OCI-LY7 (cell line): ENCODE results near the gene RSPH6A. TPM values are rescaled to one million over a fixed set of nuclear protein-coding genes. Genes with fewer than 3 reads are reported as not detected.

Experiments used
- BruUV-seq: library from RNA; stranded (reverse); fragments of 400-500 nt; replicated peaks from 2 replicates; lab custom pipeline; 2021; lab: Mats Ljungman, UMichigan
- CTCF ChIA-PET: fragments of 300-600 bp; sonication (Branson Sonifier 250); formaldehyde crosslinking; loops from one replicate; lab custom pipeline; 2022; ENCODE audit warnings: antibody characterized with exemption; ENCODE audit not compliant: unreplicated experiment; lab: Charles Lee
- POLR2A ChIA-PET: fragments of 300-600 bp; sonication (Branson Sonifier 250); formaldehyde crosslinking; loops from one replicate; lab custom pipeline; 2022; ENCODE audit warnings: antibody characterized with exemption; lab: Charles Lee
- DNase-seq: peaks from one replicate; pipeline ENCODE4 v3.0.0-alpha.2; 2015; ENCODE audit warnings: low spot score
- H2AFZ ChIP-seq: fragments of 200-600 bp; sonication (generic), shearing (Covaris generic); 2 replicates; pipeline ENCODE4 v1.6.1; 2014; ENCODE audit warnings: mild to moderate bottlenecking, antibody characterized with exemption, low read length, moderate library complexity
- H3K27ac ChIP-seq: fragments of 200-600 bp; sonication (generic); 2 replicates; pipeline ENCODE4 v1.5.1; 2014; ENCODE audit warnings: mixed run types, low read depth, mild to moderate bottlenecking, moderate library complexity, low read length, inconsistent platforms; ENCODE audit not compliant: poor library complexity, severe bottlenecking
- H3K36me3 ChIP-seq: fragments of 200-600 bp; sonication (generic); 2 replicates; pipeline ENCODE4 v1.6.1; 2014; ENCODE audit warnings: mild to moderate bottlenecking, antibody characterized with exemption, low read length, moderate library complexity, mixed read lengths; ENCODE audit not compliant: insufficient read depth
- H3K4me1 ChIP-seq: fragments of 200-600 bp; sonication (generic); 2 replicates; pipeline ENCODE4 v1.5.1; 2014; ENCODE audit warnings: mild to moderate bottlenecking, low read length; ENCODE audit not compliant: insufficient read depth, poor library complexity, severe bottlenecking
- H3K4me2 ChIP-seq: fragments of 200-600 bp; sonication (generic); 2 replicates; pipeline ENCODE4 v1.6.1; 2014; ENCODE audit warnings: mild to moderate bottlenecking, low read length
- H3K4me3 ChIP-seq: fragments of 200-600 bp; sonication (generic); 2 replicates; pipeline ENCODE4 v1.5.1; 2014; ENCODE audit warnings: mild to moderate bottlenecking, low read depth, low read length; ENCODE audit not compliant: poor library complexity, severe bottlenecking
- H3K79me2 ChIP-seq: fragments of 200-600 bp; sonication (generic); 2 replicates; pipeline ENCODE4 v1.6.1; 2016; ENCODE audit warnings: low read depth, mild to moderate bottlenecking, low read length, moderate library complexity, mixed read lengths; ENCODE audit not compliant: insufficient read depth
- H3K9me2 ChIP-seq: fragments of 200-600 bp; sonication (generic); 2 replicates; pipeline ENCODE4 v1.6.1; 2016; ENCODE audit warnings: mild to moderate bottlenecking, low read length, mixed read lengths; ENCODE audit not compliant: insufficient read depth
- H3K9me3 ChIP-seq: fragments of 200-600 bp; sonication (generic); 2 replicates; pipeline ENCODE4 v1.6.1; 2014; ENCODE audit warnings: mild to moderate bottlenecking, mixed run types, low read length, mixed read lengths
- H4K20me1 ChIP-seq: fragments of 200-600 bp; sonication (generic); 2 replicates; pipeline ENCODE4 v1.6.1; 2014; ENCODE audit warnings: mild to moderate bottlenecking, antibody characterized with exemption, low read length, moderate library complexity, mixed read lengths; ENCODE audit not compliant: insufficient read depth
- CTCF ChIP-seq: fragments of 200-600 bp; sonication (generic); conservative IDR thresholded peaks from 2 replicates; pipeline ENCODE4 v1.5.1; 2014; ENCODE audit warnings: mild to moderate bottlenecking, antibody characterized with exemption, low read length, moderate library complexity, mixed read lengths
- EZH2phosphoT487 ChIP-seq: fragments of 200-600 bp; sonication (generic); IDR thresholded peaks from 2 replicates; pipeline ENCODE4 v1.6.1; 2018; ENCODE audit warnings: low read depth, borderline replicate concordance, mild to moderate bottlenecking, mixed run types, antibody characterized with exemption, low read length, moderate library complexity, mixed read lengths
- intact Hi-C: fragments of 100-400 bp; cut with micrococcal nuclease; formaldehyde crosslinking; loops from one replicate; pipeline ENCODE4 v1.10.0; 2022; ENCODE audit not compliant: unreplicated experiment
- total RNA-seq, 2 experiments: library from RNA; depleted of rRNA in 1 of 2; stranded (reverse); fragments of >200 nt in 1 of 2; shearing (Covaris generic) in 1 of 2; gene quantifications; 2 replicates each; pipeline ENCODE4 v1.2.3, GENCODE V29; 2014 to 2022

RSPH6A gene
- total RNA-seq, 2 experiments from 2014 or later = 0.16 to 0.72 TPM

- H4K20me1 ChIP-seq = no peaks in the 10 kb centered on the region
- no peaks in the 10 kb centered on the region for H3K9me2 ChIP-seq
- BruUV-seq = no TSS peak
- H3K4me3 ChIP-seq = no peak overlapping the region
- ChIA-PET POLR2A (no interaction called here), CTCF (no interaction called here)
- H2AFZ ChIP-seq = peak overlapping the region; percentile 14; the same call in 1 of the 2 replicates
- H3K36me3 ChIP-seq = peaks cover 4% of the 10 kb centered on the region; the same call in 1 of the 2 replicates
- H3K4me1 ChIP-seq = peaks cover 13% of the 10 kb centered on the region
- TF ChIP-seq CTCF (no peak), EZH2phosphoT487 (no peak)
- peak; percentile 54 for DNase-seq
- H3K79me2 ChIP-seq = no peaks in the 10 kb centered on the region
- no peaks in the 10 kb centered on the region for H3K9me3 ChIP-seq
- peak overlapping the region; percentile 3 for H3K27ac ChIP-seq
- intact Hi-C loops = no loop called here
- peak overlapping the region; percentile 25 for H3K4me2 ChIP-seq
These were observed 5.4 kb downstream of the RSPH6A start for GRCh38 chr19:45809643-45810159.

- no peak for TF ChIP-seq CTCF
- no peak for TF ChIP-seq EZH2phosphoT487
- Histone ChIP-seq H3K9me2 (no peaks in the 10 kb centered on the region), H3K4me2 (no peak overlapping the region), H3K27ac (no peak overlapping the region), H4K20me1 (no peaks in the 10 kb centered on the region), H2AFZ (no peak overlapping the region), H3K36me3 (no peaks in the 10 kb centered on the region), H3K79me2 (no peaks in the 10 kb centered on the region), H3K4me3 (no peak overlapping the region), H3K9me3 (no peaks in the 10 kb centered on the region), H3K4me1 (peaks cover 21% of the 10 kb centered on the region)
- CTCF ChIA-PET = no interaction called here
- POLR2A ChIA-PET = no interaction called here
- intact Hi-C loops = no loop called here
- BruUV-seq = no TSS peak
- DNase-seq = no peak
These were observed 9.4 kb downstream of the RSPH6A start for GRCh38 chr19:45805719-45806118.

- no peaks in the 10 kb centered on the region for H4K20me1 ChIP-seq
- no peak overlapping the region for H3K27ac ChIP-seq
- no peaks in the 10 kb centered on the region for H3K9me2 ChIP-seq
- H3K79me2 ChIP-seq = no peaks in the 10 kb centered on the region
- H2AFZ ChIP-seq = no peak overlapping the region
- DNase-seq = no peak
- intact Hi-C loops = no loop called here
- no peak overlapping the region for H3K4me2 ChIP-seq
- POLR2A ChIA-PET = no interaction called here
- no TSS peak for BruUV-seq
- CTCF ChIA-PET = no interaction called here
- TF ChIP-seq EZH2phosphoT487 (no peak), CTCF (no peak)
- H3K9me3 ChIP-seq = no peaks in the 10 kb centered on the region
- peaks cover 14% of the 10 kb centered on the region for H3K4me1 ChIP-seq
- no peaks in the 10 kb centered on the region for H3K36me3 ChIP-seq
- H3K4me3 ChIP-seq = no peak overlapping the region
These were observed 10.2 kb downstream of the RSPH6A start for GRCh38 chr19:45804959-45805230.
